RCC 7860 (cell line): Measurements from ENCODE around the gene PLA2G4E.

Experiments used
- DNase-seq: peaks from one replicate; pipeline ENCODE4 v3.0.0-alpha.2; 2015; ENCODE audit warnings: low spot score
- FAIRE-seq: peaks from 2 replicates; lab custom pipeline; 2012; peaks lifted over from hg19 to GRCh38; lab: Jason Lieb, UNC

The PLA2G4E gene

DNA sequence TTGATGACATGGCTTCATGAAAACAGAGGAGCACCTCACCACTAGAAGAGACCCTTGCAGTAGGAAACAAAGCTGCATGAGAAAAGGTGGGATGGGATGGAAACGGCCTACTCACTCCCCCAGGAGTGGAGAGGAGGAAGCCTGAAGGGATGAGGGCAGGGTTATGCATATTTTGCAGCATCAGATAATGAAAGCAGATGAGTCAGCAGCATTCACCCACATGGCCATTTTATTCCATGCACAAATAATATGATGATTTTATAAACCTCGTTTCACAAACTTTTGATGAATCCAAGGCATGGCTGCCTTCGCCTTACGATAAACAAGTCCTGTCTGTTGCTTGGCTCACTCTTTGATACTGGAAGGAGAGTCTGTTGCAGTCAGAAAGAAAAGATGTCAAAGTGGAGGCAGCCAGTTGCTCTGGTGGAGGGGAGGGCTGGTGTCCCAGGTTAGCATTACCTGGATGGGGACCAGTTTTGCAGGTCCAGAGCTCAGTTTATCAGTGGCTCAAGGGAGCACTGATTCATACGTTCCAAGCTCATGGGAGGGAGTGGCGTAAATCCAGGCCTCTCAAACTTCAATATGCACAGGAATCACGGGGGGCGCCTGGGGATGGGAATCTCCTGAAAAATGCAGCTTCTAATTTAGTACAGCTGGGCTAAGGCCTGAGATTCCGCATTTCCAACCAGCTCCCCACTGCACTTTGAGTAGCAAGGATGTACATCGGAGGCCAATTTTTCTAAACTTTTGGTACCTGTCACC is 39.3 kb downstream of the PLA2G4E start:
- FAIRE-seq (no peak), DNase-seq (no peak)

- FAIRE-seq (no peak), DNase-seq (no peak)
These were observed 40.1 kb downstream of the PLA2G4E start for GRCh38 chr15:41980654-41981323.

- DNase-seq, result no peak
These were observed 41.2 kb downstream of the PLA2G4E start for GRCh38 chr15:41979493-41980266.

GRCh38 chr15:41978534-41978933 is 42.3 kb downstream of the PLA2G4E start:
- DNase-seq (no peak), FAIRE-seq (no peak)

More at GRCh38 chr15:41979493-41980266, 41.2 kb downstream of the PLA2G4E start:
- FAIRE-seq, result no peak

GRCh38 chr15:41977757-41978383 is 43.0 kb downstream of the PLA2G4E start:
- FAIRE-seq (no peak), DNase-seq (no peak)

DNA sequence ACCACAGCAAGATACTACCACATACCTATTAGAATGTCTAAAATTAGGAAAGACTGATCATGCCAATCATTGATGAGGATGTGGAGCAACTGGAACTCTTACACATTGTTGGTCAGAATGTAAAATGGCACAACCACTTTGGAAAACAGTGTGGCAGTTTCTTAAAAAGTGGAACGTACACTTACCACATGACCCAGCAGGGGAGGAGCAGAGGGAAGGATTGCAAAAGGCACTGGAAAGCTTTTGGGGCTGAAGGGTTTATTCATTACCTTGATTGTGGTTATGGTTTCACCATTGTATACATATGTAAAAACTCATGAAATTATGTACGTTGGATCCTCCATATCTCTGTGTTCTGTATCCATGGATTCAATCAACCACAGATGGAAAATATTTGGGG is 45.2 kb downstream of the PLA2G4E start:
- no peak for DNase-seq
- no peak for FAIRE-seq

DNA sequence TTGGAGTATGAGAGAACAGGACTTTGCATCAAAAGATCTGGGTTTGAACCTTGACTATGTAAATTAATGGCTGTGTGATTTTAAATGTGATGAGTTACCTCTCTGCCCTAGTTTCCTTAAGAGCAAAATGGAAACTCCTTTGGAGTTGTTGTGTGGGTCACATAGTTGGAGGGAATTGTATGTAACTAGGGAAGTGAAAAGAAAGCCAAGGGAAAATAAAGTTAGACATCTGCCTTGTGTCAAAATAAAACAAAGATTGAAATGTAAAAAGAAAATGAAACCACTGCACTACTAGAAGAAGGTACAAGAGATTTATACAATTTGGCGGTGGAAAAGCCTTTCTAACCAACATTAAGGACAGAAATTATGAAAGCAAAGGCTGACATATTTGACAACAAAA is 46.8 kb downstream of the PLA2G4E start:
- FAIRE-seq (no peak), DNase-seq (no peak)

DNA sequence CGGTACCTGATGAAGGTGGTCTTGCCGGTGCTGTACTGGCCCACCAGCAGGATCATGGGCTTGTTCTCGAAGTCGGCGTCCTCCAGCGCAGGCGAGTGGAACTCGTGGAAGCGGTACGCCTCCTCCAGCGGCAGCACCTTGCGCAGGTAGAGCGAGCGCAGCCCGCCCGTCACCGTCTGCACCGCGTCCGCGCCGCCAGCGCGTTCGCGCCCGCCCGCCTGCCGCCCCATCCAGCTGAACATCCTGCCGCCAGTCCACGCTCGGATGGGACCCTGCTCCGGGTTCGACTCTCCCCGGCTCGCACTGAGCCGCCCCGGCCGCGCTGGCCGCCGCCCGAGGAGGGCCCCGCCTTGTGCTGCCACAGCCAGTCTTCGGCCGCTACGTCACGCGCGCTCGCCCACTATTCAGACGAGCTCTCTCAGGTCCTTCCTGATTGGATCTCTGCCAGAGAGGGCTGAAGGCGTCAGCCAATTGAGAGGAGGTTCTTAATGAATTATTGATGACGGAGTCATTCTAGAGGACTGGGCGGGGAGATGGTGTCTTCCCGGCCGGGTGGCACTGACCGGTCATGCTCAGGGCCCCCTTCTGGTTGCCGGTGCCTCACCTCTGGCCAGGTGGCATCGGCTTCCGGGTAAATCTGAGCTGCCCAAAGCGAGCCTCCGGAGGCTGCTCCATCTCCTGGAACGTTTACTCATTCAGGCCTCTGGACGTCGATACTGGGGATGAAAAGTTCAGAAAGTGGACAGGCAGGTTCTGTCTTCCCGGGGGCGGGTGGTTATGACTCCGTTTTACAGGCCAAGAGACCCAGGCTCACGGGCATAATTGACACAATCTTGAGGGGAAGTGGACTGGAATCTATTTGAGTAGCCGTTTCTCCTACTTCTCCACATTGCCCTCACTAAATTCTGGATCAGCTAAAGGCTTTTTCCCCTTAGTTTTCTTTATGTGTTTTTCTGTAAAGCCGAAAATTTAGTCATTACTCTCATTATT is 48.3 kb downstream of the PLA2G4E start, which contains the start of gene EHD4:
Gene EHD4 (minus strand): TSS at position 305 of the 990 bp plus-strand sequence. CDS start 63 bp downstream, at position 242.
- FAIRE-seq (peak; percentile 87), DNase-seq (peak; percentile 99)

- FAIRE-seq (no peak), DNase-seq (no peak)
These were observed 49.0 kb downstream of the PLA2G4E start for GRCh38 chr15:41971895-41972252.

GRCh38 chr15:41971089-41971894 is 49.5 kb downstream of the PLA2G4E start:
- DNase-seq, result peak; percentile 59
- no peak for FAIRE-seq

DNA sequence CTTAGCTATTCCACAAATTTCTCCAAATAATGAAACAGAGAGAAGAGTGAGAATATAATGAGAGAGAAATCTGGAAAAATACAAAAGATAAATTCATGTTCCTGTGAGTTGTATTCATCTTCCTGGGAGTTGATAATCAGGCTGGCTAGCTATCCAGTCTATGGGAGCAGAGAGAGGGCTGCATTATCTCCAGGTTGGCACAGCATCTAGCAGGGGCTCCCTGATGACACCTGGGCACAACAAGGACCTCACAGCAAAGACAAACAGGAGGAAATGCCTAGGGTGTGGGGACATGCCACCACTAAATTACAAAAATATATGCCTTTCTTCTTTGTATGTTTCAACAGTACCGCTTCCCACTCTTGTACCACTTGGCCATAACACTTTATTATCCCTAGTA is 50.4 kb downstream of the PLA2G4E start:
- DNase-seq (no peak), FAIRE-seq (no peak)

- DNase-seq (peak; percentile 41), FAIRE-seq (no peak)
These were observed 50.9 kb downstream of the PLA2G4E start for GRCh38 chr15:41969851-41970431.

DNA sequence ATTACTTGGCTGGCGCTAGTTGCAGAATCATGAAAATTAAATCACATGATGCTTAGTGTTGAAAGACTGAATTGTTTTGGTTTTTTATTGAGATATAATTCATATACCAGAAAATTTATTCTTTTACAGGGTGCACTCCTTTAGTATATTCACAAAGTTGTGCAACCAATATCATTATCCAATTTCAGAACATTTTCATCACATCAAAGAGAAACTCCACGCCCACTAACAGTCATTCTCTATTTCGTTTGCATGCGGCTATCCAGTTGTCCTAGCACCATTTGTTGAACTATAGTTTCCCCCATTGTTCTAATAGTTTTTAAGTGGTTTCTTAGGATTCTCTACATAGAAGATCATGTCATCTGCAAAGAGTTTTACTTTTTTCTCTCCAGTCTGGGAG is 52.1 kb downstream of the PLA2G4E start:
- DNase-seq (no peak), FAIRE-seq (no peak)

- DNase-seq (peak; percentile 44), FAIRE-seq (no peak)
These were observed 53.2 kb downstream of the PLA2G4E start for GRCh38 chr15:41967506-41968206.

DNA sequence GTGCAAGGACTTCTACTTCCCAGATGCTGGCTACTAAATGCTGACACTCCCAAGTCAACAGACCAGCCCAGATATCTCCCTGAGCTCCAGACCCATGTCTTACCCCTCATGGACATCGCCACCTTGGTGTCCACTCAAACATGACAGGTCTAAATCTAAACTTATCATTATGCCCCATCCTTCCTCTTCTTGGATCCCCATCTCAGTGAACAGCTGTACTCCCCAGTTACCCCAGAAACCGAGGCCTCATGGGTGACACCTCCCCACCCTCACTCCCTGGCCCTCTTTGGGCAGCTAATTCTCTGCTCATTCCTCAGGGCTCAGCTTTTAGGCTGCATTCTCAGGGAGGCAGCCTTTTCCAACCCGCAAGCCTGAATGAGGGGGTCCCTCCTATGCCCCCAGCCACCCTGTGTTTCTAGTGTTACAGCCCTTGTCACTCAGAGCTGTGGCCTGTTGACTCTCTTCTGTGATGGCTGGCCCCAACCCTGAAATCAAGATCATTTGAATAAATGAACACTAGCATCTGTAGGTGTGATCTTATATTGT is 53.8 kb downstream of the PLA2G4E start:
- FAIRE-seq (no peak), DNase-seq (no peak)

DNA sequence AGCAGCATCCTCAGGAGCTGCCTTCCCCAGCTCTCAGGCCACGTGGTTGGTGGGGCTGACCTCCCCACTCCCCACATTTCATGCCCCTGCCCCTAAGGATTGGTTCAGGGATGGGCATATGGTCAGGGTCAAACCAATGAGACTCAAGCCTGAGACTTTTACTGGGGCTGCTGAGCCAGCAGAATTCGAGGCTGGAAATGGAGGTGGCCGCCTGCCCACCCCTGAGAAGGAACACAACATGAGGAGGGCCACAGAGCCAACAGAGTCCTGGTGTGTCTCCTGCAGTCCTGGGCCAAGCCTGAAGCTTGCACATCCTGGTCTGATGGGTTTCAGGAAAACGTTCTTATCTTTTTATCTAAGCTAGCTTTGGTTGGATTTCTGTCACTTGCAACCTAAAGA is 54.4 kb downstream of the PLA2G4E start:
- no peak for FAIRE-seq
- DNase-seq, result no peak

DNA sequence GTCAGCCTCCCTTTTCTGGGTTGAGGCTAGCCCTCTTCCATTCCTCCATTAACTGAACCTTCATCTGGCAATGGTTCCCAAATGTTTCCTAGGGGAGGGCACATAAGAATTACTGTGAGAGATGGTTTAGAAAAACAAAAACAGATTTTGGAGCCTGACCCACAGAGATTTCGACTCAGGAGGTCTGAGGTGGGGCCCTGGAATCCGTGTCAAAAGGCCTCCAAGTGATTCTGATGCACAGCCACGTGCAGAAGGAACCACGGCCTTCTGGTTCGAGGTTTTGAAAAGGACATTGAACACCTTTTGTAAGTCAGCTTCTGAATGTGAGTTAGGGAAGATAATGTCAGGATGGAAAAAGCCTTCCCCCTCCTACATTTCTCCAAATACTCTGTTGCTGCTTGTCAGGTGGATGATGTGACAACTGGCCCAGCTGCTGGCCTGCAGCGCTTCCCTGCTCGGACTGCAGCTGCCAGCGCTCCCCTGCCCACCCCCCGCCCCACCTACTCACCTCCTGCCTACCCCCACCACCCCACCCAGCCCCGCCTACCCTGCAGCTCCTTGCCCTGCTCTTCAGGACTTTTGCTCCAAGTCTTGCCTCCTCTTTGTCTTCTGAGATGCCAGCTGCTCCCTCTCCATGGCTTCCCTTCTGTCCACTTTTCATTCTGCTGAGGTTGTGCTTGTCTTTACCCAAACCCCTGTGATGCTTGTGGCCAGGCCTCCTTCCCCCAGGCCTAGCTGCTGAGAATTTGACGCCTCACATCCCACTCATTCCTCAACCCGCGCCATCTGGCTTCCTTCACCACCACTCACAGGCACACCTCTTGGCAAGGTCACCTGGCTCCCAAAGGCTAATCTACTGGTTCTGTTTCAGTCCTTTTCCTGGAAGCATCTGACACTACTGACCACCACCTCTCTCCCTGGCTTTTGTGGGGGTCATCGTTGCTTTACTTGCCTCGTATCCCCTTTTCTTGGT is 55.1 kb downstream of the PLA2G4E start:
- FAIRE-seq, result no peak
- no peak for DNase-seq
